ENCODE data around the gene DMAC2.
"Not testable (repeated sequence)": the region's sequence is repeated elsewhere in the genome, so short reads cannot be mapped to it uniquely, and the experiment has no call there.

Gene DMAC2

GRCh38 chr19:41439441-41440222 lies at the start of gene DMAC2:
Gene DMAC2, minus strand, starts transcription at chr19:41439912. Its CDS starts 13 bp downstream, at chr19:41439899.
- DNase-seq, result peak; percentile 98
- H3K9me3 ChIP-seq (ENCODE audit: severe bottlenecking), result no peaks in the 10 kb centered on the region
- peak; percentile 51; the same call in 1 of the 2 replicates for TF ChIP-seq CTCF (IDR thresholded peaks at IDR 0.05; ENCODE audit: low read depth, low read length)
- H3K36me3 ChIP-seq, result peaks cover 4% of the 10 kb centered on the region; the same call in 1 of the 2 replicates
- no peaks in the 10 kb centered on the region for H3K27me3 ChIP-seq (ENCODE audit: insufficient read depth, low read depth, severe bottlenecking)
- peak within 1 kb of the TSS; percentile 93 for H3K27ac ChIP-seq
- H3K4me3 ChIP-seq (ENCODE audit: low read depth, low read length), result peak within 1 kb of the TSS; percentile 82

GRCh38 chr19:41486953-41487352 lies 47.2 kb upstream of the DMAC2 start:
- not testable (repeated sequence) for DNase-seq; H3K4me3 ChIP-seq (ENCODE audit: low read depth, low read length); H3K27ac ChIP-seq; H3K36me3 ChIP-seq
- H3K27me3 ChIP-seq (ENCODE audit: insufficient read depth, low read depth, severe bottlenecking), result peaks cover 49% of the 10 kb centered on the region
- peaks cover 31% of the 10 kb centered on the region for H3K9me3 ChIP-seq (ENCODE audit: severe bottlenecking)

GRCh38 chr19:41484822-41485221 lies 45.1 kb upstream of the DMAC2 start:
- Histone ChIP-seq H3K27me3 (ENCODE audit: insufficient read depth, low read depth, severe bottlenecking) (peaks cover 70% of the 10 kb centered on the region), H3K4me3 (ENCODE audit: low read depth, low read length) (no peak overlapping the region), H3K36me3 (no peaks in the 10 kb centered on the region), H3K27ac (no peak overlapping the region), H3K9me3 (ENCODE audit: severe bottlenecking) (peaks cover 24% of the 10 kb centered on the region)
- DNase-seq, result no peak
- TF ChIP-seq CTCF (IDR thresholded peaks at IDR 0.05; ENCODE audit: low read depth, low read length), result no peak

- no peak for DNase-seq
Measured at GRCh38 chr19:41480336-41480735, 40.6 kb upstream of the DMAC2 start.

GRCh38 chr19:41479757-41480191 lies 40.1 kb upstream of the DMAC2 start:
- no peak for TF ChIP-seq CTCF (IDR thresholded peaks at IDR 0.05; ENCODE audit: low read depth, low read length)
- peaks cover 4% of the 10 kb centered on the region for H3K9me3 ChIP-seq (ENCODE audit: severe bottlenecking)
- no peak for DNase-seq
- no peak overlapping the region for H3K4me3 ChIP-seq (ENCODE audit: low read depth, low read length)
- H3K27ac ChIP-seq, result no peak overlapping the region
- H3K27me3 ChIP-seq (ENCODE audit: insufficient read depth, low read depth, severe bottlenecking), result peaks cover 96% of the 10 kb centered on the region
- H3K36me3 ChIP-seq, result no peaks in the 10 kb centered on the region

More at GRCh38 chr19:41480336-41480735, 40.6 kb upstream of the DMAC2 start:
- no peaks in the 10 kb centered on the region for H3K36me3 ChIP-seq
- no peak for TF ChIP-seq CTCF (IDR thresholded peaks at IDR 0.05; ENCODE audit: low read depth, low read length)
- peaks cover 96% of the 10 kb centered on the region for H3K27me3 ChIP-seq (ENCODE audit: insufficient read depth, low read depth, severe bottlenecking)
- no peak overlapping the region for H3K4me3 ChIP-seq (ENCODE audit: low read depth, low read length)
- H3K27ac ChIP-seq, result no peak overlapping the region
- H3K9me3 ChIP-seq (ENCODE audit: severe bottlenecking), result peaks cover 4% of the 10 kb centered on the region

GRCh38 chr19:41478875-41479756 lies 39.4 kb upstream of the DMAC2 start:
- Histone ChIP-seq H3K4me3 (ENCODE audit: low read depth, low read length) (no peak overlapping the region), H3K27ac (no peak overlapping the region), H3K27me3 (ENCODE audit: insufficient read depth, low read depth, severe bottlenecking) (peaks cover 93% of the 10 kb centered on the region), H3K9me3 (ENCODE audit: severe bottlenecking) (peaks cover 4% of the 10 kb centered on the region), H3K36me3 (no peaks in the 10 kb centered on the region)
- TF ChIP-seq CTCF (IDR thresholded peaks at IDR 0.05; ENCODE audit: low read depth, low read length), result no peak
- DNase-seq, result no peak
